ENCODE data around the gene AKAP6. TPM values are rescaled to one million over a fixed set of nuclear protein-coding genes. Genes with fewer than 3 reads are reported as not detected.

AKAP6 gene
- total and polyA plus RNA-seq, 4 donors = 0.42 to 3.2 (median 1.7) TPM

GRCh38 chr14:32542507-32542906, 213.4 kb downstream of the AKAP6 start:
- no peak overlapping the region for H3K27ac ChIP-seq (ENCODE audit: low read depth in 1 of 2, low read length in 2 of 2)
- H3K4me3 ChIP-seq (ENCODE audit: low read depth in 1 of 3, low read length in 3 of 3) = no peak overlapping the region
- 63% methylated on average over 3 of the region's 3 CpGs for WGBS
- H3K9ac ChIP-seq (ENCODE audit: low read depth in 1 of 2, low read length in 2 of 2) = no peak overlapping the region
- H3K9me3 ChIP-seq (ENCODE audit: control insufficient read depth in 4 of 4, low read length in 3 of 4) = no peaks in the 10 kb centered on the region
- H3K36me3 ChIP-seq (ENCODE audit: control insufficient read depth in 4 of 4, insufficient read depth in 3 of 4, low read depth in 1 of 4, low read length in 3 of 4) = peaks cover 0 to 18% (median 6%) of the 10 kb centered on the region in 4 donors
- no peaks in the 10 kb centered on the region for H3K27me3 ChIP-seq (ENCODE audit: control insufficient read depth in 4 of 4, insufficient read depth in 4 of 4, low read length in 3 of 4)
- H3K4me1 ChIP-seq (ENCODE audit: control insufficient read depth in 4 of 4, insufficient read depth in 4 of 4, low read length in 3 of 4) = no peaks in the 10 kb centered on the region
- TF ChIP-seq, protein P1, sequence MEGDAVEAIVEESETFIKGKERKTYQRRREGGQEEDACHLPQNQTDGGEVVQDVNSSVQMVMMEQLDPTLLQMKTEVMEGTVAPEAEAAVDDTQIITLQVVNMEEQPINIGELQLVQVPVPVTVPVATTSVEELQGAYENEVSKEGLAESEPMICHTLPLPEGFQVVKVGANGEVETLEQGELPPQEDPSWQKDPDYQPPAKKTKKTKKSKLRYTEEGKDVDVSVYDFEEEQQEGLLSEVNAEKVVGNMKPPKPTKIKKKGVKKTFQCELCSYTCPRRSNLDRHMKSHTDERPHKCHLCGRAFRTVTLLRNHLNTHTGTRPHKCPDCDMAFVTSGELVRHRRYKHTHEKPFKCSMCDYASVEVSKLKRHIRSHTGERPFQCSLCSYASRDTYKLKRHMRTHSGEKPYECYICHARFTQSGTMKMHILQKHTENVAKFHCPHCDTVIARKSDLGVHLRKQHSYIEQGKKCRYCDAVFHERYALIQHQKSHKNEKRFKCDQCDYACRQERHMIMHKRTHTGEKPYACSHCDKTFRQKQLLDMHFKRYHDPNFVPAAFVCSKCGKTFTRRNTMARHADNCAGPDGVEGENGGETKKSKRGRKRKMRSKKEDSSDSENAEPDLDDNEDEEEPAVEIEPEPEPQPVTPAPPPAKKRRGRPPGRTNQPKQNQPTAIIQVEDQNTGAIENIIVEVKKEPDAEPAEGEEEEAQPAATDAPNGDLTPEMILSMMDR (IDR thresholded peaks at IDR 0.05; ENCODE audit: low read depth, low read length, missing input control) = no peak
- no peak for TF ChIP-seq SP1 (IDR thresholded peaks at IDR 0.05)
- no peak for TF ChIP-seq NR2F2 (IDR thresholded peaks at IDR 0.05)
- no peak for TF ChIP-seq YY1 (IDR thresholded peaks at IDR 0.05)
- no peak for TF ChIP-seq GABPA (IDR thresholded peaks at IDR 0.05 in 1 of 2, conservative IDR thresholded peaks at IDR 0.05 in 1 of 2)
- TF ChIP-seq RXRA (IDR thresholded peaks at IDR 0.05) = no peak
- TF ChIP-seq, protein P2, sequence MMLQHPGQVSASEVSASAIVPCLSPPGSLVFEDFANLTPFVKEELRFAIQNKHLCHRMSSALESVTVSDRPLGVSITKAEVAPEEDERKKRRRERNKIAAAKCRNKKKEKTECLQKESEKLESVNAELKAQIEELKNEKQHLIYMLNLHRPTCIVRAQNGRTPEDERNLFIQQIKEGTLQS (IDR thresholded peaks at IDR 0.05) = no peak
- TF ChIP-seq, protein P3, sequence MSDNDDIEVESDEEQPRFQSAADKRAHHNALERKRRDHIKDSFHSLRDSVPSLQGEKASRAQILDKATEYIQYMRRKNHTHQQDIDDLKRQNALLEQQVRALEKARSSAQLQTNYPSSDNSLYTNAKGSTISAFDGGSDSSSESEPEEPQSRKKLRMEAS (IDR thresholded peaks at IDR 0.05) = no peak
- TF ChIP-seq FOXA2 (IDR thresholded peaks at IDR 0.05) = no peak
- no peak for TF ChIP-seq FOXA1 (IDR thresholded peaks at IDR 0.05)
- TF ChIP-seq JUND (IDR thresholded peaks at IDR 0.05) = no peak
- no peak for TF ChIP-seq HNF4G (IDR thresholded peaks at IDR 0.05)
- TF ChIP-seq ZBTB33 (IDR thresholded peaks at IDR 0.05) = no peak
- DNase-seq (ENCODE audit: low spot score) = no peak

DNA sequence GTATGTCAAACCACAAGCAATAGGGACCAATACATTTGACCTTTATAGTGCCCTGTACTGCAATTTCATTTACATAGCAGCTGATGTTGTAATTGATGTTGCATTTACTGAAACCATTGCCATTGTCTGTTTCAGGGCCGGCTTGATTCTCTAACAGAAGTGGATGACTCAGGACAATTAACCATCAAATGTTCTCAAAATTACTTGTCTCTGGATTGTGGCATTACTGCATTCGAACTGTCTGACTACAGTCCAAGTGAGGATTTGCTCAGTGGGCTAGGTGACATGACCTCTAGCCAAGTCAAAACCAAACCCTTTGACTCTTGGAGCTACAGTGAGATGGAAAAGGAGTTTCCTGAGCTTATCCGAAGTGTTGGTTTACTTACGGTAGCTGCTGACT, 216.0 kb downstream of the AKAP6 start:
- Histone ChIP-seq H3K27me3 (ENCODE audit: control insufficient read depth in 4 of 4, insufficient read depth in 4 of 4, low read length in 3 of 4) (no peaks in the 10 kb centered on the region), H3K36me3 (ENCODE audit: control insufficient read depth in 4 of 4, insufficient read depth in 3 of 4, low read depth in 1 of 4, low read length in 3 of 4) (peaks cover 0 to 16% (median 4%) of the 10 kb centered on the region in 4 donors), H3K27ac (ENCODE audit: low read depth in 1 of 2, low read length in 2 of 2) (no peak overlapping the region), H3K9ac (ENCODE audit: low read depth in 1 of 2, low read length in 2 of 2) (no peak overlapping the region), H3K4me3 (ENCODE audit: low read depth in 1 of 3, low read length in 3 of 3) (no peak overlapping the region), H3K9me3 (ENCODE audit: control insufficient read depth in 4 of 4, low read length in 3 of 4) (no peaks in the 10 kb centered on the region), H3K4me1 (ENCODE audit: control insufficient read depth in 4 of 4, insufficient read depth in 4 of 4, low read length in 3 of 4) (no peaks in the 10 kb centered on the region)
- WGBS = 93% methylated on average over 4 of the region's 4 CpGs
- DNase-seq (ENCODE audit: low spot score) = no peak
- TF ChIP-seq, protein P4, sequence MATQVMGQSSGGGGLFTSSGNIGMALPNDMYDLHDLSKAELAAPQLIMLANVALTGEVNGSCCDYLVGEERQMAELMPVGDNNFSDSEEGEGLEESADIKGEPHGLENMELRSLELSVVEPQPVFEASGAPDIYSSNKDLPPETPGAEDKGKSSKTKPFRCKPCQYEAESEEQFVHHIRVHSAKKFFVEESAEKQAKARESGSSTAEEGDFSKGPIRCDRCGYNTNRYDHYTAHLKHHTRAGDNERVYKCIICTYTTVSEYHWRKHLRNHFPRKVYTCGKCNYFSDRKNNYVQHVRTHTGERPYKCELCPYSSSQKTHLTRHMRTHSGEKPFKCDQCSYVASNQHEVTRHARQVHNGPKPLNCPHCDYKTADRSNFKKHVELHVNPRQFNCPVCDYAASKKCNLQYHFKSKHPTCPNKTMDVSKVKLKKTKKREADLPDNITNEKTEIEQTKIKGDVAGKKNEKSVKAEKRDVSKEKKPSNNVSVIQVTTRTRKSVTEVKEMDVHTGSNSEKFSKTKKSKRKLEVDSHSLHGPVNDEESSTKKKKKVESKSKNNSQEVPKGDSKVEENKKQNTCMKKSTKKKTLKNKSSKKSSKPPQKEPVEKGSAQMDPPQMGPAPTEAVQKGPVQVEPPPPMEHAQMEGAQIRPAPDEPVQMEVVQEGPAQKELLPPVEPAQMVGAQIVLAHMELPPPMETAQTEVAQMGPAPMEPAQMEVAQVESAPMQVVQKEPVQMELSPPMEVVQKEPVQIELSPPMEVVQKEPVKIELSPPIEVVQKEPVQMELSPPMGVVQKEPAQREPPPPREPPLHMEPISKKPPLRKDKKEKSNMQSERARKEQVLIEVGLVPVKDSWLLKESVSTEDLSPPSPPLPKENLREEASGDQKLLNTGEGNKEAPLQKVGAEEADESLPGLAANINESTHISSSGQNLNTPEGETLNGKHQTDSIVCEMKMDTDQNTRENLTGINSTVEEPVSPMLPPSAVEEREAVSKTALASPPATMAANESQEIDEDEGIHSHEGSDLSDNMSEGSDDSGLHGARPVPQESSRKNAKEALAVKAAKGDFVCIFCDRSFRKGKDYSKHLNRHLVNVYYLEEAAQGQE (IDR thresholded peaks at IDR 0.05) = no peak
